Measurements from ENCODE around the gene LNX2. TPM values are rescaled to one million over a fixed set of nuclear protein-coding genes. Genes with fewer than 3 reads are reported as not detected.
"Not testable (repeated sequence)": the region's sequence is repeated elsewhere in the genome, so short reads cannot be mapped to it uniquely, and the experiment has no call there.

The LNX2 gene
- total RNA-seq, 2 experiments from 2014 or later: 8.0 to 8.1 TPM

GRCh38 chr13:27634231-27634630 is 13.9 kb upstream of the LNX2 start:
- CTCF ChIA-PET: interaction anchor here (0.8 kb wide), 1 partner anchor 14 kb away, joined by 3 read pairs; the partner anchor contains the start of gene LNX2
- POLR2A ChIA-PET: no interaction called here
- H3K4me3 Mint-ChIP-seq: no peak overlapping the region
- H3K27me3 Mint-ChIP-seq: no peaks in the 10 kb centered on the region
- peaks cover 26% of the 10 kb centered on the region for H3K36me3 Mint-ChIP-seq (ENCODE audit: low read depth)
- no peak for DNase-seq
- peaks cover 23% of the 10 kb centered on the region for H3K4me1 Mint-ChIP-seq
- no peaks in the 10 kb centered on the region for H3K9me3 Mint-ChIP-seq
- no peak overlapping the region for H3K27ac Mint-ChIP-seq

- H3K4me1 Mint-ChIP-seq: peaks cover 25% of the 10 kb centered on the region
- peaks cover 36% of the 10 kb centered on the region for H3K36me3 Mint-ChIP-seq (ENCODE audit: low read depth)
- H3K4me3 Mint-ChIP-seq: no peak overlapping the region
- POLR2A ChIA-PET: interaction anchor here (2.9 kb wide), 1 partner anchor 11 kb away, joined by 16 read pairs; the partner anchor contains the start of genes LNX2 and POLR1D
- CTCF ChIA-PET: no interaction called here
- no peak for DNase-seq
- no peaks in the 10 kb centered on the region for H3K27me3 Mint-ChIP-seq
- H3K27ac Mint-ChIP-seq: no peak overlapping the region
- H3K9me3 Mint-ChIP-seq: no peaks in the 10 kb centered on the region
Measured at GRCh38 chr13:27632648-27633047, 12.3 kb upstream of the LNX2 start.

GRCh38 chr13:27632214-27632613 is 11.9 kb upstream of the LNX2 start:
- Mint-ChIP-seq H3K27me3 (no peaks in the 10 kb centered on the region), H3K4me3 (no peak overlapping the region), H3K27ac (peak overlapping the region; percentile 5), H3K9me3 (no peaks in the 10 kb centered on the region), H3K4me1 (peaks cover 29% of the 10 kb centered on the region), H3K36me3 (ENCODE audit: low read depth) (peaks cover 41% of the 10 kb centered on the region)
- DNase-seq: no peak
- CTCF ChIA-PET: no interaction called here
- POLR2A ChIA-PET: interaction anchor here (2.9 kb wide), 1 partner anchor 11 kb away, joined by 16 read pairs; the partner anchor contains the start of genes LNX2 and POLR1D

- POLR2A ChIA-PET: interaction anchor here (2.9 kb wide), 1 partner anchor 10 kb away, joined by 16 read pairs; the partner anchor contains the start of genes LNX2 and POLR1D
- Mint-ChIP-seq H3K4me1 (peaks cover 29% of the 10 kb centered on the region), H3K27me3 (no peaks in the 10 kb centered on the region), H3K36me3 (ENCODE audit: low read depth) (peaks cover 45% of the 10 kb centered on the region), H3K4me3 (no peak overlapping the region), H3K9me3 (no peaks in the 10 kb centered on the region), H3K27ac (no peak overlapping the region)
- CTCF ChIA-PET: no interaction called here
- DNase-seq: no peak
Measured at GRCh38 chr13:27631665-27632064, 11.3 kb upstream of the LNX2 start.

- H3K36me3 Mint-ChIP-seq (ENCODE audit: low read depth): peaks cover 45% of the 10 kb centered on the region
- no peak overlapping the region for H3K4me3 Mint-ChIP-seq
- peaks cover 29% of the 10 kb centered on the region for H3K4me1 Mint-ChIP-seq
- H3K27ac Mint-ChIP-seq: no peak overlapping the region
- no peak for DNase-seq
- CTCF ChIA-PET: no interaction called here
- POLR2A ChIA-PET: interaction anchor here (2.9 kb wide), 1 partner anchor 10 kb away, joined by 16 read pairs; the partner anchor contains the start of genes LNX2 and POLR1D
- H3K9me3 Mint-ChIP-seq: no peaks in the 10 kb centered on the region
- H3K27me3 Mint-ChIP-seq: no peaks in the 10 kb centered on the region
Measured at GRCh38 chr13:27631156-27631555, 10.8 kb upstream of the LNX2 start.

GRCh38 chr13:27628766-27629165 is 8.4 kb upstream of the LNX2 start:
- H3K4me3 Mint-ChIP-seq, H3K27me3 Mint-ChIP-seq, CTCF ChIA-PET, H3K27ac Mint-ChIP-seq, H3K9me3 Mint-ChIP-seq, DNase-seq: not testable (repeated sequence)
- Mint-ChIP-seq H3K4me1 (peaks cover 47% of the 10 kb centered on the region), H3K36me3 (ENCODE audit: low read depth) (peaks cover 55% of the 10 kb centered on the region)
- POLR2A ChIA-PET: interaction anchor here (1.2 kb wide), 1 partner anchor 202 kb away, joined by 3 read pairs; no protein-coding TSS in a partner anchor

- H3K9me3 Mint-ChIP-seq: no peaks in the 10 kb centered on the region
- peaks cover 60% of the 10 kb centered on the region for H3K36me3 Mint-ChIP-seq (ENCODE audit: low read depth)
- peaks cover 54% of the 10 kb centered on the region for H3K4me1 Mint-ChIP-seq
- no peak overlapping the region for H3K4me3 Mint-ChIP-seq
- ChIA-PET CTCF (interaction anchor here (0.6 kb wide), 1 partner anchor 355 kb away, joined by 3 read pairs; no protein-coding TSS in a partner anchor), POLR2A (interaction anchor here (1.2 kb wide), 1 partner anchor 201 kb away, joined by 3 read pairs; no protein-coding TSS in a partner anchor)
- no peak for DNase-seq
- H3K27ac Mint-ChIP-seq: no peak overlapping the region
- H3K27me3 Mint-ChIP-seq: no peaks in the 10 kb centered on the region
Measured at GRCh38 chr13:27628081-27628480, 7.8 kb upstream of the LNX2 start.

- POLR2A ChIA-PET: no interaction called here
- Mint-ChIP-seq H3K36me3 (ENCODE audit: low read depth) (peaks cover 59% of the 10 kb centered on the region), H3K27ac (no peak overlapping the region)
Measured at GRCh38 chr13:27627380-27627779, 7.1 kb upstream of the LNX2 start.

GRCh38 chr13:27625839-27626238 is 5.5 kb upstream of the LNX2 start:
- H3K27ac Mint-ChIP-seq: no peak overlapping the region
- CTCF ChIA-PET: no interaction called here
- peaks cover 56% of the 10 kb centered on the region for H3K36me3 Mint-ChIP-seq (ENCODE audit: low read depth)
- no peaks in the 10 kb centered on the region for H3K27me3 Mint-ChIP-seq
- DNase-seq: no peak
- H3K4me3 Mint-ChIP-seq: no peak overlapping the region
- peaks cover 56% of the 10 kb centered on the region for H3K4me1 Mint-ChIP-seq
- no peaks in the 10 kb centered on the region for H3K9me3 Mint-ChIP-seq
- POLR2A ChIA-PET: no interaction called here

More at GRCh38 chr13:27627380-27627779, 7.1 kb upstream of the LNX2 start:
- peaks cover 61% of the 10 kb centered on the region for H3K4me1 Mint-ChIP-seq
- CTCF ChIA-PET: no interaction called here
- no peak for DNase-seq
- no peaks in the 10 kb centered on the region for H3K9me3 Mint-ChIP-seq
- H3K27me3 Mint-ChIP-seq: no peaks in the 10 kb centered on the region
- H3K4me3 Mint-ChIP-seq: no peak overlapping the region

- no peak overlapping the region for H3K4me3 Mint-ChIP-seq
- H3K9me3 Mint-ChIP-seq: no peaks in the 10 kb centered on the region
- H3K27me3 Mint-ChIP-seq: no peaks in the 10 kb centered on the region
- peaks cover 51% of the 10 kb centered on the region for H3K36me3 Mint-ChIP-seq (ENCODE audit: low read depth)
- ChIA-PET CTCF (no interaction called here), POLR2A (no interaction called here)
- no peak for DNase-seq
- H3K27ac Mint-ChIP-seq: no peak overlapping the region
- H3K4me1 Mint-ChIP-seq: peaks cover 61% of the 10 kb centered on the region
Measured at GRCh38 chr13:27624071-27624470, 3.7 kb upstream of the LNX2 start.

- ChIA-PET POLR2A (interaction anchor here (1.0 to 4.6 kb wide), 5 partner anchors 9 to 836 kb away, joined by 3 to 53 read pairs (median 3); partner anchors contain the start of gene MTIF3), CTCF (interaction anchor here (1.2 kb wide), 1 partner anchor 204 kb away, joined by 4 read pairs; no protein-coding TSS in a partner anchor)
- H3K4me1 Mint-ChIP-seq: peaks cover 70% of the 10 kb centered on the region
- H3K27me3 Mint-ChIP-seq: no peaks in the 10 kb centered on the region
- no peak for DNase-seq
- H3K9me3 Mint-ChIP-seq: no peaks in the 10 kb centered on the region
- H3K4me3 Mint-ChIP-seq: peak overlapping the region; percentile 90
- no peak overlapping the region for H3K27ac Mint-ChIP-seq
- H3K36me3 Mint-ChIP-seq (ENCODE audit: low read depth): peaks cover 45% of the 10 kb centered on the region
Measured at GRCh38 chr13:27622881-27623280, 2.6 kb upstream of the LNX2 start.

- CTCF ChIA-PET: interaction anchor here (0.7 to 1.4 kb wide), 3 partner anchors 20 to 204 kb away, joined by 3 to 4 read pairs (median 3); no protein-coding TSS in a partner anchor
- DNase-seq: no peak
- POLR2A ChIA-PET: interaction anchor here (0.6 to 4.6 kb wide), 10 partner anchors 10 to 835 kb away, joined by 3 to 76 read pairs (median 4); partner anchors contain the start of genes GTF3A and MTIF3
- Mint-ChIP-seq H3K27me3 (no peaks in the 10 kb centered on the region), H3K4me3 (peak overlapping the region; percentile 90), H3K27ac (peak overlapping the region; percentile 85), H3K4me1 (peaks cover 67% of the 10 kb centered on the region), H3K9me3 (no peaks in the 10 kb centered on the region), H3K36me3 (ENCODE audit: low read depth) (peaks cover 42% of the 10 kb centered on the region)
Measured at GRCh38 chr13:27622102-27622820, 1.9 kb upstream of the LNX2 start.

- Mint-ChIP-seq H3K4me3 (peak within 1 kb of the TSS; percentile 94), H3K4me1 (peaks cover 61% of the 10 kb centered on the region), H3K27me3 (no peaks in the 10 kb centered on the region), H3K27ac (peak within 1 kb of the TSS; percentile 94), H3K9me3 (no peaks in the 10 kb centered on the region), H3K36me3 (ENCODE audit: low read depth) (peaks cover 37% of the 10 kb centered on the region)
- CTCF ChIA-PET: interaction anchor here (0.7 to 3.8 kb wide), 8 partner anchors 15 to 490 kb away, joined by 3 to 15 read pairs (median 3); partner anchors contain the start of gene MTIF3
- POLR2A ChIA-PET: interaction anchor here (0.6 to 4.6 kb wide), 23 partner anchors 10 to 835 kb away, joined by 3 to 76 read pairs (median 4); partner anchors contain the start of genes GTF3A, MTIF3, PAN3 and RPL21
- DNase-seq: peak; percentile 84
Measured at GRCh38 chr13:27621366-27622101, 1.2 kb upstream of the LNX2 start, which contains the start of gene POLR1D. Gene POLR1D (plus strand): TSS chr13:27621892. CDS start chr13:27621984, 92 bp downstream.

Data from activated CD4-positive, alpha-beta memory T cell treated with anti-CD3 and anti-CD28 coated beads, Interleukin-2, amount 10 ng/mL, durations not matched to agents 7 days and 5 days (primary cell).